ENCODE data around the gene MAN1A1.

Gene MAN1A1

GRCh38 chr6:119133400-119133799 is 216.2 kb downstream of the MAN1A1 start:
- DNase-seq: no peak

DNA sequence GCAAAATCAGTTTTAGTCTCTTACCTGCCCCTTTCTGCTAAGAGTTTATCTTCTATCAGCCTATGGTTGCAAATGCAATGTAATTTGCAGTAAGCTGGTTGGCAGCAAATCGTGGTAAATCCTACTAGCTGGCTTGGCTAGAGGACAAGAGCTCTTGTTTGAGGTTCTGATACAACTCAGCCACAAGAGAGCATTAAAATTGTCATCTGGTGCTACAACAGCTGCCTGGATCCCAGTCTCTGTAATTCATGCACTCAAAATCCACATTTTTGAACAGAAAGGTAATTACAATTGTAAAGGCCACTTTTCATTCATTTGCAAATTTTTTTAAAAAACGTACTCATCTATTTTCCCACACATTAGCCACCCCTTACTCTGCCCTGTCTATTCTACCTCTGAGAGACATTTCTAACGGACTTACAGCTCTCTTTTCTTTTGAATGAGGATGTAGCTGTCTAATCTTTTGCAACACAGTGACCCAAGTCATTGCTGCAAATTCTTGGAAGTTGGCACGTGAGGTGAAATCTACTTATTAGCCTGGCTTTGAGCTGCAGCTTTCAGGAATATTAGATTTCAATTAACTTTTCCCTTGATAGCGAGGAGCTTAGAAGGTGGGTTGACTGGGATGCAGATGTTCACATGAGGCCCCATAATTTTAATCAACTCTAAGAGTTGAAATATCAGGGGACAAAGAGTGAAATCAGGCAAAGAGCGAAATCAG is 217.1 kb downstream of the MAN1A1 start:
- peak; percentile 53 for DNase-seq

DNA sequence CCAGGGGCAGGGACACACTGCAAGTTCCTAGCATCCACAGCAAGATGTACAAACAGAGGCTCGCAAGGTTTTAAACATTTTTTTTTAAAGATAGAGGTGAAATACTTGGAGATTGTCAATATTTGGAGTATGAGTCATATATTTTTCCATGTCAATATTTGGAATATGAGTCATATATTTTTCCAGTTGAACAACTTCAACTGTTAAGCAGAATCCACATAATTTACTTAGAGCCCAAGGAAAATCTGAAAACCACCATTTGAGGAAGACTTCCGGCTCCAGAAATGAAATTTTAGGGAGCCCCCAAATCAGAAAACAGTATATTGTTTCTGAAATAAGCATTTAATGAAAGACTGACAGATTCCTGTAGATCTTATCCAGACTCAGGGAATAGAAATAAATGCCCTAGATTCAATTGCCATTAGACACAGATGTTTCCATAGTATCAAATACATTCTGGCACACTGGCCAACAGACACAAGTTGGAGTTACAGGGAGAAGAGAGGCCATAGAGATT is 219.5 kb downstream of the MAN1A1 start:
- no peak for DNase-seq

GRCh38 chr6:119129148-119129967 is 220.2 kb downstream of the MAN1A1 start:
- DNase-seq: no peak

DNA sequence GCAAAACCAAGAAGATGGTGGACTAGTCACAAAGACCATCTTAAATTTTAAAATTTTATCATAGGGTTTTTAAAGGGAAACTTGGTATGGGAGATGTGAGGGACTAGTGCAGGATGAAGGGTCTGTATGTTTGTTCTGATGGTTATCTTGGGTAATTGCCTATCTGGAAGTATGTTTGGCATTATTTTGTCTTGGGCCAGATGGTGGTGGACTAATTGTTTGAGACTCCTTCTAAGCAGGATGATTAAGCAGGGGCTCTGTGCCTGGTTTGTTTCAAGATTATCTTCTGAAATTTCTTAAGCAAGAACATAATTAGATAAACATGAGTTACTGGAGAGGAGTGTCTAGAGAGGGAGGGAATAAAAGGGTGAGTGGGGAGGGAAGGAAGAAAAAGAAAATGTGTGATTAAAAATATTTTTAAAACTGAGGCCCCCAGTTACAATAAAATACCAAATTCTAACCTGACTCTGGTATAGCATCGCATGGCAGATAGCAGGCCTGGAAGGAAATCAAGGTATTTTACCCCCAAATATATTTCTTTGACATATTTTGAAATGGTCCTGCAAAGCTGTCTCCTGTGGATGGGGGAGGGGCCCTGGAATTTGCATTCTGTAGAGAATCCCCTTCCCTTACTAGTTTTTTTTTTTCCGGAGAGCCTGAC is 221.2 kb downstream of the MAN1A1 start:
- DNase-seq: no peak

- DNase-seq: no peak
Measured at GRCh38 chr6:119127627-119128026, 221.9 kb downstream of the MAN1A1 start.

Measured in right hindlimb (tissue), 1 donor.